Glomerular endothelial cell (primary cell): ENCODE data around the gene HAUS7. TPM values are rescaled to one million over a fixed set of nuclear protein-coding genes. Genes with fewer than 3 reads are reported as not detected.

ENCODE experiments used
- DNase-seq: peaks from one replicate; pipeline ENCODE4 v3.0.0-alpha.2; 2011; ENCODE audit warnings: low read depth, low spot score; ENCODE audit errors: extremely low read depth
- total RNA-seq: library from RNA; depleted of rRNA; stranded (reverse); fragments of >200 nt; gene quantifications from 2 replicates; pipeline ENCODE4 v1.2.3, GENCODE V29; 2015

Gene HAUS7
- total RNA-seq, 1 donor from 2014 or later, result 20.2 TPM

DNA sequence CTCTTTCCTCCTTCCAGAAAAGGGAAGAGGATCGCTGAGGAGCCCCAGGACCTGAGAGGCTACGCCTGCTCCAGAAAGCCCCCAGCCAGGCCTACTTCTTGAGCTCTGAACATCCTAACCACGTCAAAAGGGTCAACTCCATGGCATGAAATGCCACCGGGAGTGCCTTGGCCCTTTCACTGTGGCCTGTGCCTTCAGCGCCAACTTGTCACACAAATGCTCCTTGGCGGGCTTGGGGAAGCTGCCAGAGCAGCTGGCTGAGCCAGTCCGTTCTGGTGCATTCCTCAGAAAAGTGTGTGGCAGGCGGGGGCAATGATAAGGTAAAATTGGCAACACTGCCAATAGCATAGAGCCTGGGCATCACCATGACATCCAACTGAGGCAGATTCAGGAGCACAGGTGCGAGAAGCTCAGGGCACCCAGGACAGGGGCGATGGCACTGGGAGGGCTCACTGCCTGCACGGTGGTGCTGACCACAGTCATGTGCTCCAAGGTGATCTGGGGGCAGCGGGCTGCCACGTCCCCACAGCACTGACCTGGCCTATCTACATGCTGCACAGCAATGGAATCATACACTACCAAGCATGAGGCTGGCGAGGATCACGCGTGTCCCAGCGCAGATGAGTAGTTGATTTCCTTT lies 12.4 kb downstream of the HAUS7 start:
- DNase-seq, result no peak

DNA sequence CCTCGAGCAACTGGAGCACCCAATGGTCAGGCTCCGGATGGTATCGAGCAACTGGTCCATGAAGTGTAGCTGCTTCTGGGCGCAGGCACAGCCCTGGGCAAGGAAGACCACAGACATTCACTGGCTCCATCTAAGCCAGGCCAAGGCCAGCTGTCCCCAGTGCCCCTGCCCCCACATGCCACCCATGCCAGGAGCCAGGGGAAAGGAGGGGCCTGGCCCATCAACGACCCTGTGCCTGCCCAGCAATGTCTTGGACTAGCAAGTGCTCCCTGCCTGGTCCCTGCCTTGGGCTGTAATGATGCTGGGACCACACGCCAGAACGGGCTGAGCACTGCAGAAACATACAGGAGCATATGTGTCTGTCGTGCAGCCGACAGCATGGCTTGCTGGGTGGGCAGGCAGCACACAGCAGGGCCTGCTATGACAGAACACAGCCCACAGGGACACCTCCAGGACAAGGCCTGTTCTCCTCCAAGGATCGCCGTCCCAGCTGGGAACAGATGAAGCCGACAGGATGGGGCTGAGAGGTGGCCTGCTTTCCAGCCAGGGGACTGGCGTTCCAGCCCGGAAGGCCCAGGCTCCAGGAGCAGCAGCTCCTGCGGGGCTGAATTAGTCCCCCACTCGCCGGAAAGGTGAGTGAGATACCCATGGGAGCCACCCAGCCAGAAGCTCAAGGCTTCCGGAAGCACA lies 13.1 kb downstream of the HAUS7 start:
- DNase-seq, result no peak

DNA sequence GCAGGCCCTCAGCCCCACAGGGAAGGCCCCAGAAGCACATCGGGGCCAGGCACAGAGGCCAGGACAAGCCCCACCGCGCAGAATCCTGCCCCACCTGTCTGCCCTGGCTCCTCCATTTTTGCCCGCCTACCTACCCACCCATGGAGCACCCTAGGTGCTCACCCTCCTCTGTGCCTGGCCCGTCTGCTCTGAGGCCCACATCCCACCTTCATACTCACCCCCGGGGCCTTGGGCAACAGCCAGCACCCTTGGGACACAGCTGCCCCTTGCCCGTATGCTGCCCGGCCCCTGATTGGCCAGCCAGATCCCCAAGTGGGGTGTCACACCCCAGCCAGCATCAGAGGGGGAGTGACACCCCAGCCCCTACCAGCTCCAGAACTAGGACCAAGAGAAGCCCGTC lies 13.7 kb downstream of the HAUS7 start:
- DNase-seq, result no peak

DNA sequence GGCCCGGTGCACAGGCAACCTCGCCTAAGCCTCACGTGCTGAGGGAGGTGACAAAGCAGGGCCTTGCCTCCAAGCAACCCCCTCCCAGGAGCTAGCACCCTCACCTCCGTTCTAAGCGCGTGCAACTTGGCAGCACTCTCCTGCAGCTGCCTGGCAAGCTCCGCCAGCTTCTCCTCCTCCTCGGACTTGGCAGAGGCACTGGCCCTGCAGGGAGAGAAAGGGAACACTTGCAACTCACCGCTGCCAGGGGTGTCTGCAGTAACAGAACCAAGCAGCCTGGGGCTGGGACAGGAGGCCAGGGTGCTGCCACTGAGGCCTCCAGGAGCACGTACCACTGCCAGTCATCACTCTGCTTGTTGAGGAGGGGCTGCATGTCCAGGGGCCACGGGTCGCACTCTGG lies 14.2 kb downstream of the HAUS7 start:
- no peak for DNase-seq

DNA sequence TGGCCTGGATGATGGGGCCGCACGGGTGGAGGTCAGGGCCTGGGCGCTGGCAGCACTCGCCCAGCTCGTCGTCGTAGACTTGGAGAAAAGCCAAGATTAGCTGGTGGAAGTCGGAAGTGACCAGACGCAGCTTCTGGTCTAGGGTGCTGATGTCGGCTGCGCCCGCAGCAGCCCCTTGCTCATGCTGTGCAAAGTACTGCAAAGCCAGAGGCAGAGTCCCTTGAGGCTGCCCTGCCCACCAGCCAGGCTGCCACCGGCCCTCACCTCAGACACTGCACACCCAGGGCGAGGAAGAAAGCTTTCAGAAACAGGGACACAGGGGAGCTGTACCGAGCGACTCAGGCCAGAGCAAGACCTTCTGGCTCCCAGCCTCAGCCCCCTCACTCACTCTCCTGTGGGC lies 14.8 kb downstream of the HAUS7 start:
- DNase-seq, result no peak

DNA sequence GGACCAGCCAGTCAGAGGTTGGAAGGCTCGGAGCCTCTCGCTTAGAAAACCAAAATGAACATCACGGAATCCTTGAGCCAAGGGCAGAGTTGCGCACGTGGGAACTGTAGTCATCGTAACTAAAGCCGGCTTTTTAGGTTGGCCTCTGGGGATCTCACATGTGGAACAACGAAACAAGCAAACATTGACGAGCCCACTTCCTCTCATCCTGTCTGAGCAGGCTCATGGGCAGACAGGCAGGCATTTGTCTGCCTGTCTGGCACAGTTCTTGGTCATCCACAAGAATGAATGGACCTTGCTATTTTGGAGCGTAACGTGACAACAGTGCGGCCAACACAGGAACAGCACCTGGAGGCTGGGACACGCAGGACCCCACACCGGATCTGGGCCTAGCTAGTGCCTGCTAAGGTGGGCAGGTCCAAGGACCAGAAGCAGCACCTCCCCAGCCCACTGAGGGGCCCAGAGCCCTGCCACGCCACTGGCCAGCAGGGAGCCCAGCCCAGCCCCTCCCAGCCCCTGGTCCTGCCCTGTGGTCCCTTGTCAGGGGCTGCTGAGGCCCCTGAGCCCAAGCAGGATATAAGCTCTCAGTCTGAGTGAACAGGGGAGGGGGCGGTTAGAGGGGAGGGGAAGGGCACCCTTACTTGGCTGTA lies 15.3 kb downstream of the HAUS7 start:
- DNase-seq, result no peak

DNA sequence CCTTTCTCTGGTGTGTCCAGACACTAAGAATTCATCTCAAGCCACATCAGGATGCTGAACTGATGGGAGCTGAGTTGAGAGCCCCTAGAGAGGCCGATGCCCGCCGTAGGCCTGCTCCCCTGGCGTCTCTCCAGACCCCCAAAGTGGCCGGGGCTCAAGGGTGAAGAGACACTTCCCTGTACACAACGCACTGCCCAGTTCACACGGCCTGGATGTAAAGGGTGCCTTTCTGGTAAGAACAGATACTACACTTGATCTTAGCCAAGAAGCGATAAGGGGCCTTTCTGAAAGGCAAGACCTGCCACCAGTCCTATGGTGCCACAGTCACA lies 19.5 kb downstream of the HAUS7 start:
- DNase-seq, result no peak

DNA sequence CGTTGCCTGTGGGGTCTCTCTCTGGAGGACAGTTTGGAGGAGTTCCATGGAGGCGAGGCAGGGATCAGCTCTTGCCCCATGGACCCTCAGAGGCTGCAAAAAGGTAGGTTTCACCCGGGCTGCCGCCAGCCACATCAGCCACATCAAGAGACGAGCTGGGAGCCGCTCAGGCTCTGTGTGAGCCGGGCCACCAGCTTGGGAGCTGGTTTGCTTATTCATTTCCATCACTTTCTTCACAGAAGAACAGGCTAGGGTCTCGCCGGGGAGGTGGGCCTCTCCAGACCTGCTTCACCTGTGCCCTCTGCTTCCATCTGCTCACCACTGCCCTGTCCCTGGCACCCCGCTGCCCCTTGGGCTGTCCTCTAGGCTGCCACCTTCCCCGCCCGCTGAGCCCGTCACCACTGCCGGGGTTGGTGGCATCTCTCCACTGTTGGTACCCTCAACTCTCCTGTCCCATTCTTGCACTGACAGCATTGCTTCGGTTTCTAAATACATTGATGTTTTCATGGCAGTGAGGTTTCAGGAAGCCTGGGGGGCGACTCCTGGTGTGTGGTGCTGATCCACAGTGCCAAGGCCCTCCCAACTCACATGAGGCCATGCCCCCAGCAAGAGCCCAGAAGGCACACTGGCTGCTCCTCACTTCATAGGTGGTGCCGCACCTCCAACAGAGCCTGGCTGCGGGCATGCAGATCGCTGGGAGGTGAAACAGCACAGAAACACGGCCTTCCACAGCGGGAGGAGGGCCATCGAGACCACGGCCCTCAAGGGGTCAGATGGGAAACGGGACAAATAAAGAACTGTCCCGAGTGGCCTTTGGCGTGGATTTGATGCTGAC lies 20.0 kb downstream of the HAUS7 start:
- no peak for DNase-seq

DNA sequence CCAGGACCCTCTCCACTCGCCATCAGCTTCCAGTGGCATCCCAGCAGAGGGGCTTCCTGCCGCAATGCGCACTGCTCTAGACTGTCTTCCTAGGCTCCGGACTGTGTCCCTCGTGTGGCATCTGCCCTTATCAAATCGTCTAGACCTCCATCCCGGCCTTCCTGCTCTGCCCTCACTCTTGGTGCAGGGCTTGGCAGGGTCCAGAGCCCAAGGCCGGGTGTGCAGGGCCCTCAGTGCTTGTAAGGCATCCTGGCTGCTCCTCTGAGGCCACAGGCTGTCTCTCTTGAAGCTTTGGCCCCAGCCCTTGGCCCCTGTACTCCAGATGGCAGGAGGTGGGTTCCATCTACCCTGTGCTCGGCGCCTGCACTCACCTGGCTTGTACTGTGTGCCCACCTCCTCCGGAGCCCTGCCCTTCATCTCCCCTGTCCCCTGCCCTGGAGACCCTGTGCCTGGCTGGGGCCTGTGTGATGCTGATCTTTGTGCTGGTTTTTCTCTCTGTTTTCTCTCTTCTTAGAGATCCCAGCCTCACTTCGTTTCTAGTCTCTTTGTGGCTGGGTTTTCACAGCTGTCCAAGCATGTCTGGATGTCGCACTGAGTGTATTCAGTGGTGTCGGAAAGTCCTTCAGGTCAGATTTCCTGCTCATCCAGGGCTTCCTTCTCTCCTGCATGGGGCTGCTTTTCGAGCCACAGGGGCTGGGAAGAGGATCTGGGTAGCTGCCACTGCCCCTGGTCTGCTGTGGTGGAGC lies 20.8 kb downstream of the HAUS7 start:
- DNase-seq, result no peak

DNA sequence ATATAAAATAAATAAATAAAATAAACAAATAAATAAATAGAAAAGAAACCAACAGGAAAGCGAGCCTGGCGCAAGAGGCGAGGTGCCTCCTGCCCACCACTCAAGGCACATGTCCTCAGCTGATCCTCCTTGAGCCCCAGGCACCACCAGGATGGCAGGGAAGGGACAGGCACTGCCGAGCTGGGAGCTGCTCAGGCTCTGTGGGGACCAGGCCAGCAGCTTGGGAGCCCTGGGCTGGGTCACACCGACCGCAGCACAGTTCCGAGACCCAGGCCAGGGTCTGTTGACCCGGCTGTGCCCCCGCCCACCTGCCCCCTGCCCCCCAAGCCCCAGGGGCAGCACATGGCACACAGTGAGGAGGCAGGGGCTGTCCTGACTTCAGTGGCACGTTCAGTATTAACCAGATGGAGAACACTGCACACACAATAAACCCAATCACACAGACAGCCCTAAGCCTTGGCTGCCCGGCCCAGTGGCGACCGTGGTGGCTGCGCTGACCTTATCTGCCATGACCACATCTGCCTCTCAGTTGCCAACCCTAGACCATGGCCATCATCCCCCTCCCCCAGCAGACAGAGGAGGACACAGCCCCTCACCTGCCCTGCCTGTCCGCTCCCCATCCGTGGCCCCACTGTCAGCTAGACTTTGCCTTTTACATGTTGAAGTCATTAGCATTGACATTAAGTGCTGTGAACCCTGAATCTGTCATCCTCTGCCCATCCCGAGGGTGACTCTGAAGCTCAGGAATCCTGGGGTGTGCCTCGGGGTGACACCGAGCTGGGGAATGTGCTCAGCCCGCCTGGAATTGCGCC lies 21.6 kb downstream of the HAUS7 start:
- no peak for DNase-seq

DNA sequence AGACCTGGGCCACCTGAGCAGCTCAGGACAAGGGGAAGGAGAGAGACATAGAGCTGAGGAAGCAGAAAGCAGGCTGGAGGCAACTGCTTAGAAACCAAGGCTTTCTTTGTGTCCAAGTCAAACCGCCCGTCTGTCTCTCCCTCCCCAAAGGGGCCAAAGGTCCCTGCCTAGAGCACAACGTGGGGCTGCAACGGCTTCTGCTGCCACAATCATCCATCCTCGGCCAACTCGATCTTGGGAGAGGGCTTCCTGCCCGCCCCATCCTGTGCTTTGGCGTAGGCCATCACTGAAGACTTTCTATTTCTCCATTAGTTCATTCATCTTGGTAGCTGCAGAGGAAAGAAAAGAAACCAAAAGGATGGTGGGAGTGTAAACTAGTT lies 22.8 kb downstream of the HAUS7 start:
- DNase-seq, result no peak

DNA sequence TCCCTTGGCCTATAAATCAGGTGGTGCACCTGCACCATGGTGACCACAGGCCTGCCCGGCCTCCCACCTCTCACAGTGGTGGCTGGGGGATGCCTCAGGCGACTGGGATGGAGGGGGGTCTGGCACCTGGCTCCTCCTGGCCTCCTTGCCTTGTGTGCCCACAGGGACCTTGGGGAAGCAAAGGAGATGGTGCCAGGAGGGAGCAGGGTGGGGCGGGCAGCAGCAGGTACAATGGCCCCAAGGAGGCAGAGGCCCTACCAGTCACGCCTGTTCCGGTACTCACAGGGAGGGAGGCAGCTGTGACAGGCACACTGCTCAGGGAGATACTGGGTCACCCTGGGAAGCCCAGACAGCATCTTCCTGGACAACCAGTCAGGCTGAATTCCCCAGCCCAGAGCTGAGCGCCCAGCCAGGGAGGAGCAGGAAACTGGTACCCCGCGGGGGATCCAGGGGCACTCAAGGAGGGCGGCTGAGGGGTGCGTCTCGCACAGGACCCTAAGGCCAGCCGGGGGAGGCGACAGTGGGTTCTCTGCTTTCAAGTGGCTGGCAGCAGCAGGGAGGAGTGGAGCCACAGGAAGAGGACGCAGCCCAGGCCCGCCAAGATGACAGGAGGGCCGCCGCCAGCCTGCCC lies 23.3 kb downstream of the HAUS7 start:
- DNase-seq, result no peak

DNA sequence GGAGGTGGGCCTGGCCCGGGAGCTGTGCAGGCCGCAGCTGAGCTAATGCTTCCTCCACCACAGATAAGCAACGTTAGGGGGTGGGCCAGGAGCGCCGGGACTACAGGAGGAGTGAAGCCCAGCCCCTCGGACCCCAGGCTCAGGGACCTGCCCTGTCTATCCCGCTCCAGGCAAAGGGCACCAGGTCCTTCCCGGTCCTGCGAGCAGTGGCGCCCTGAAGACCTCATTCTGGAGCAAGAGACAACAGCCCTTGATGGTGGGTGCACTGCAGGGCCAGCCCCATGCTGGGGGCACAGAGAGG lies 23.8 kb downstream of the HAUS7 start:
- DNase-seq, result no peak

DNA sequence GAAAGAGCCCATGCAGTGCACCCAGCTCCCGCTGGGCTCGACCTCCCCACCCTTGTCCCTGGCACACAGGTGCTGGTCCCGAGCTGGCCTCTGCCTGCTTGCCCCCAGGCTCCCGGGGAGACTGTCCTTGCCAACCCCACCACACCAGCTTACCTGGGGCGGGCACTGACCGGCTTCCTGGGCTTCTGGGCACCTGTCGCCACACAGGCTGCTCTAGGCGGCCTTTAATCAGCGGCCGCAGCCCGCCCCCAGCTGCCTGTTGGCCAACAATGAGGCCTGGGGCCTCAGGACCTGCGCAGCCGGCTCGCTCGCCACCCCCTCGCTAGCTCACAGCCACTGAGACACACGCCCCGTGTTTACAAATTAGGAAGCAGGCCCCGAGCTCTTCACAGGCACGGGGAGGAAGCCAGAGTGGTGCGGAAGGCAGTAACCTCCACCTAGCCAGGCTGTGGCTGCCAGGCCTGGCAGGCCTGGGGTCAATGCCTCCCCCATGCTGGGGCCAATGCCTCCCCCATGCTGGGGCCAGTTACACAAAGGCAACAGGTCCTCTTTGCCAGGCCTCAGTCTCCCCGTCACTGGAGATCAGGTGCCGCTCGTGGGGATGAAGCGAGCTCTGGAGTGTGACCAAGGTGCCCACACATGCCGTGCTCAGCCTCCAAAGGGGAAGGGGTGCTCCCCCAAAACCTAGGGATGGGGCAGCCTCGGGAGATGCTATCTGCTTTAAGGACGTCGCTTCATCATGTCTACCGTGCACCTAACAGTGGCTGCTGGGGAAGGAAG lies 24.3 kb downstream of the HAUS7 start, which contains the start of gene TREX2:
TREX2 (minus strand) TSS at position 201 of the 780 bp plus-strand sequence. CDS start 626 bp downstream, outside the sequence.
- DNase-seq, result no peak

DNA sequence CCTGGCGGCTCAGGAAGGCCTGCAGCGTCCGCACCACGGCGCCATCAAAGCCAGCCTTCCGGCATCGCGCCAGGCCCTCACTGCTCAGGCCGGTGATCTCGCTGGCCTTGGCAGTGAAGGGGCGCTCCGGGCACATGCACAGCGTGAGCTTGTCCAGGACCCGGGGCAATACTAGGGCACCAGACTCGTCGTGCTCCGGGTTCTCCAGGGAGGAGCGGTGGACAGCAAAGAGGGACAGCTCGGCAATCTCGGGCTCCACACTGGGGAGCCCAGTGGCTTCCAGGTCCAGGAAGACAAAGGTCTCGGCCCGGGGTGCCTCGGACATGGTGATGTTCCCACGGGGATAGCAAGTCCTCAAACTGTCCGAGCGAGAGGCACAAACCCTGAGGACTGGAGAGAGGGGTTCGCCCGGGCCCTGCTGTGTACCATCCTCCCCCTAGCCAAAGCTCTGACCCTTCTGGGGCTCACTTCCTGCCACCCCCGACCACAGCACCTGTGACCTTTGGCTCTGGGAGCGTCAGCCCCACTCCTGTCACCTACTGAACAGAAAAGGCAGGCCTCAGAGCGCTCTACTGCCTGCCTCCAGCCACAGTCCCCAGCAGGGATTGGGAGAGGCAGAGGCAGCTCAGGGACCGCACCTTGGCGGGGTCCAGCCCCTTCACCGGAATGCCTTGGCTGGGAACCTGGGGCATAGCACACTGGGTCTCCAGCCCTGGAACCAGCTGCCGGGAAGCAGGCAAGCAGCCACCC lies 25.1 kb downstream of the HAUS7 start:
- no peak for DNase-seq

DNA sequence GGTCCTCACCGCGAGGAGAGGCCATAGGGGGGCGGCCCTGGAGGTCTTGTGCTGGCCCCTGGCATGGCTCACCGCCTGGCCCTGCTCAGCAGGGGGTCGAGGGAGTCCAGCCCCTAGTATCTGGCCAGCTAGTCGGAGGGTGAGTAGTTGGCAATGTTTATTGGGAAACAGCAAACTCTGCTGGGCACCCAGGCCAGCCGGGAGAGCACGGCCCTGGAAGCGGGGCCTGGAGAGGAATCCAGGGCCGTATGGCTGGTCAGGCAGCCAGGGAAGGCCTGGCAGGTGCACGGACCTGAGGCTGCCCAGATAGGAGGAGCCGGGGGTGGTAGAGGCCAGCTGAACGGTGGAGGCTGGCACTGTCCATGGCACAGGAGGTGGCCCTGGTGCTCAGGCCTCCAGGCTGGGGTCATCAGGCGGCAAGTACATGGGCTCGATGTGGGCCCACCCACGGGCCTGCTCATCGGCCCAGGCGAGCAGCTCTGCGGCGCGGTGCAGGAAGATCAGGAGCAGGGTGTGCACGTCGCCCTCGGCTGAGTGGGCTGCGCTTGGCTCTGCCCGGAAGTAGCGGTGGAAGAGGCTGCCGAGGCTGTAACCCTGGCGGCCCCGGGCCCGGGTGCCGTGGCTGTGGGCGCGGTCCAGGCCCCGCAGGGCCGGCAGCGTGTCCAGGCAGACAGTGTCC lies 25.9 kb downstream of the HAUS7 start:
- no peak for DNase-seq

DNA sequence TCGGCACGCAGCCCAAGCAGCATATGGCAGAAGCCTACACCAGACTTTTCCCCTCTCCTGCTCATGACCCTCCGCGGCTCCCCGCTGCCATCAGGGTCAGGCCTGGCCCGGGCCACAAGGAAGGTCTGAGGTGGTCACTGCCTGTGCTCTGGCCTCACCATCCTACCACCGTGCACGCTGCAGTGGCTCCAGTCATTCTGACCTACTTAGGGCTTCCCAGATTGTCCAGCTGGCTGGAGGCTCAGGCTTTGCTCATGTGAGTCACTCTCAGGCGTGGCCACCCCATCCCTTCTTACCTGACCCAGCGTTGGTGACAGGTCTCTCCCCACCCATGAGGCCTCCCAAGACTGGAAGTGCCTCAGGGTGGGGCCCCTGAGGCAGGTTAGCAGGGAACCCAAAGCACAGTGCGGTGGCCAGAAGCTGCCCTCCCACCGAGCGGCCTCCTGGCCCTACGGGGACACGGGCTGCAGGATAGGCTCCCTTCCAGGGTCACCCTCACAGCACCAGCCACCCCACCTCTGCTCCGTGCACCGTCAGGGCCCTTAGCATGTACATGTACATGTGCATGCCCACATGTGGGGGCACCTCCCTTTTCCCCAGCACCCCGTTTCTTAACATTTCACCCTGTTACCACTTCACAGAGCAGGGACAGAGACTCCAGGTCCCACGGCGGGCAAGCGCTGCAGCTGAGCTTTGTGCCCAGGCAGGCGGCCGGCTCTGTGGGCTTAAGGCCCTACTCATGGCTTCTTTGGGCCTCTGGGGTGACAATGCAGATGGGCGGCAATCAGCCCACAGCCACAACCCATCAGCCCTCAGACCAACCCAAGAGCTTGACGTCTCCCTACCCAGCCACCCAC lies 26.7 kb downstream of the HAUS7 start:
- DNase-seq, result no peak
